ENCODE data around the gene VPS16.

- no peak for TF ChIP-seq CTCF (IDR thresholded peaks at IDR 0.05; ENCODE audit: low read depth, low read length)
- TF ChIP-seq POLR2A (IDR thresholded peaks at IDR 0.05; ENCODE audit: extremely low read depth, insufficient read length): no peak
- no peak for TF ChIP-seq MYC (IDR thresholded peaks at IDR 0.05; ENCODE audit: low read depth, low read length)
Measured at GRCh38 chr20:2846698-2847097, 6.2 kb downstream of the VPS16 start.
